Right lobe of liver (tissue), 6 donors: Measurements from ENCODE around the gene DELE1. TPM values are rescaled to one million over a fixed set of nuclear protein-coding genes. Genes with fewer than 3 reads are reported as not detected.

Source experiments
- ATAC-seq, 4 donors: fragments of 200-7000 bp; cut with Tn5 transposase; one replicate each; pipeline ENCODE4 v1.9.1; 2020; ENCODE audit warnings: mild to moderate bottlenecking in 4 of 4, moderate library complexity in 4 of 4
- DNase-seq, 3 donors: peaks; one replicate each; pipeline ENCODE4 v3.0.0-alpha.2; 2020
- H3K27ac ChIP-seq, 3 donors: fragments of 200-600 bp; one replicate each; pipeline ENCODE4 v1.8.0; 2022
- H3K27me3 ChIP-seq, 2 donors: fragments of 200-600 bp; one replicate each; pipeline ENCODE4 v1.8.0; 2022
- H3K36me3 ChIP-seq, 4 donors: fragments of 200-600 bp; sonication (generic) in 1 of 4; one replicate each; pipeline versions ENCODE4 v1.5.1 to v1.8.0; 2017 to 2022; ENCODE audit warnings: control low read depth in 1 of 4
- H3K4me1 ChIP-seq, 4 donors: fragments of 200-600 bp; sonication (generic) in 1 of 4; one replicate each; pipeline versions ENCODE4 v1.5.1 to v1.8.0; 2017 to 2022; ENCODE audit warnings: control low read depth in 1 of 4
- H3K4me3 ChIP-seq, 3 donors: fragments of 200-600 bp; one replicate each; pipeline ENCODE4 v1.8.0; 2022
- H3K9me3 ChIP-seq, 4 donors: fragments of 200-600 bp; sonication (generic) in 1 of 4; one replicate each; pipeline versions ENCODE4 v1.5.1 to v1.8.0; 2017 to 2022; ENCODE audit warnings: control low read depth in 1 of 4
- POLR2A ChIP-seq: fragments of 450-650 bp; IDR thresholded peaks from one replicate; pipeline ENCODE4 v1.6.1; 2017; ENCODE audit warnings: antibody characterized with exemption, mild to moderate bottlenecking
- WGBS: methylation state at CpG from one replicate; pipeline ENCODE4 v1.1.6; 2018; ENCODE audit warnings: low coverage, low lambda C conversion rate; ENCODE audit not compliant: insufficient coverage; ENCODE audit errors: missing lambda C conversion rate; 5-methylcytosine and 5-hydroxymethylcytosine counted together
- intact Hi-C, 2 donors: fragments of 100-400 bp; cut with DNase I; formaldehyde crosslinking; loops; one replicate each; pipeline versions ENCODE4 v1.11.2 to v1.14.1; 2022
- total RNA-seq, 6 experiments: library from RNA; depleted of rRNA in 2 of 6; stranded (reverse); fragments of >200 nt in 2 of 6; fragmentation: NEBNext Ultra II Directional in 3 of 6; extraction: Animal tissue kit (Norgen Biotek cat#: 25700) in 3 of 6; gene quantifications; one replicate each; pipeline versions ENCODE4 v1.1.0 to v1.2.4, GENCODE V29; 2016 to 2023
- TF ChIP-seq, protein P1 (sequence below), 4 donors: fragments of 200-600 bp in 3 of 4; fragments of 450-650 bp in 1 of 4; IDR thresholded peaks; one replicate each; pipeline versions ENCODE4 v1.5.1 to v1.8.0; 2016 to 2022; ENCODE audit warnings: antibody characterized with exemption in 4 of 4, mild to moderate bottlenecking in 2 of 4
- donor health status: DM: no; HTN: yes; CAD: no.
- donor health status: DM: no; HTN: no; CAD: no.
- donor health status: DM: no; HTN: no; CAD: no.
- donor health status: DM: no; HTN: yes; CAD: no.
- donor health status: DM: no; HTN: yes; CAD: no.

The DELE1 gene
- total RNA-seq, 6 experiments from 2014 or later, result 39.4 to 57.9 (median 43.8) TPM

DNA sequence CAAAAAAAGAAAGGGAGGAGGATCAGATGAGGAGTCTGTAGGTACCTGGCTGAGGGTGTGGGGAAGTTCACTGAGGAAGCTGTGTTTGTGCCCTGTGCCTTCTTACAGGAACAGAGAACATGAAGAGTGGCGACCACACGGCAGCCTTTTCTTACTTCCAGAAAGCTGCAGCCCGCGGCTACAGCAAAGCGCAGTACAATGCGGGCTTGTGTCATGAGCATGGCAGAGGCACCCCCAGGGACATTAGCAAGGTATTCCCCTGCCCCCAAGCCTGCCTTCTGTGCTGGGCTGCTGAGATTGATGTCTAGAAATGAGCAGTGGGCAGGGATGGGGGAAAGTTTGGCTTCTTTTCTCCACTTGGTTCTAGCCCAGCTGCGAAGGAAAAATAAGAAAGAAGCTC lies 9.5 kb downstream of the DELE1 start:
- H3K4me3 ChIP-seq, result no peak overlapping the region
- WGBS, result 95% methylated on average over 3 of the region's 7 CpGs
- no peaks in the 10 kb centered on the region for H3K9me3 ChIP-seq
- DNase-seq (no peak), ATAC-seq (no peak)
- intact Hi-C loops, result no loop called here
- peaks cover 8 to 90% (median 38%) of the 10 kb centered on the region in 4 donors for H3K36me3 ChIP-seq
- H3K27me3 ChIP-seq, result no peaks in the 10 kb centered on the region
- TF ChIP-seq, protein P1, sequence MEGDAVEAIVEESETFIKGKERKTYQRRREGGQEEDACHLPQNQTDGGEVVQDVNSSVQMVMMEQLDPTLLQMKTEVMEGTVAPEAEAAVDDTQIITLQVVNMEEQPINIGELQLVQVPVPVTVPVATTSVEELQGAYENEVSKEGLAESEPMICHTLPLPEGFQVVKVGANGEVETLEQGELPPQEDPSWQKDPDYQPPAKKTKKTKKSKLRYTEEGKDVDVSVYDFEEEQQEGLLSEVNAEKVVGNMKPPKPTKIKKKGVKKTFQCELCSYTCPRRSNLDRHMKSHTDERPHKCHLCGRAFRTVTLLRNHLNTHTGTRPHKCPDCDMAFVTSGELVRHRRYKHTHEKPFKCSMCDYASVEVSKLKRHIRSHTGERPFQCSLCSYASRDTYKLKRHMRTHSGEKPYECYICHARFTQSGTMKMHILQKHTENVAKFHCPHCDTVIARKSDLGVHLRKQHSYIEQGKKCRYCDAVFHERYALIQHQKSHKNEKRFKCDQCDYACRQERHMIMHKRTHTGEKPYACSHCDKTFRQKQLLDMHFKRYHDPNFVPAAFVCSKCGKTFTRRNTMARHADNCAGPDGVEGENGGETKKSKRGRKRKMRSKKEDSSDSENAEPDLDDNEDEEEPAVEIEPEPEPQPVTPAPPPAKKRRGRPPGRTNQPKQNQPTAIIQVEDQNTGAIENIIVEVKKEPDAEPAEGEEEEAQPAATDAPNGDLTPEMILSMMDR (IDR thresholded peaks at IDR 0.05), result no peak
- no peak for TF ChIP-seq POLR2A
- no peaks in the 10 kb centered on the region for H3K4me1 ChIP-seq
- H3K27ac ChIP-seq, result no peak overlapping the region

DNA sequence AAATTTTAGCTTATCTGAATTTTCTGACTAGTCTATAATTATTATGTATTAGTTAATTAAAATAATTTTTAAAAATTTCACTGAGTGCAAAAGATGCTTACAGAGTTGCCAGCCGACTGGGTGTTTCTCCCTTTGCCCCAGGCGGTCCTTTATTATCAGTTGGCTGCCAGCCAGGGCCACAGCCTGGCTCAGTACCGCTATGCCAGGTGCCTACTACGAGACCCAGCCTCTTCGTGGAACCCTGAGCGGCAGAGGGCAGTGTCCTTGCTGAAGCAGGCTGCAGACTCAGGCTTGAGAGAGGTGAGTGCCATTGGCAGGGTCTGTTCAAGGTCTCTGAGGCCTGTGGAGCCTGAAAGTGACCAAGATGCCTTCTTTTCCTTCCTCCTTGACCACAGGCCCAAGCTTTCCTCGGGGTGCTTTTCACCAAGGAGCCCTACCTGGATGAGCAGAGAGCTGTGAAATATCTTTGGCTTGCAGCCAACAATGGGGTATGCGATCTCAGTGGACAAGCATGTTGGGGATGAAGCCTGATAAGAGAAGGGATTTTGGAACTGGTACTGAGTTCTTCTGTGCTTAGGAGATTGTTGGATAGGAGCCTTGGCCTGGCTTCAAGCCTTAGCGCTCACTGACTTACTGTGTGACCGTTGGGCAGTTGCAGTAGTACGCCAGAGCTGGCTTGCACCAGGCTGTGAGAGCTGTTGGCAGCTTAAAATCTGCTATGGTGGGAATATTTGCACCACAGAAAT lies 10.6 kb downstream of the DELE1 start:
- Histone ChIP-seq H3K9me3 (no peaks in the 10 kb centered on the region), H3K27ac (no peak overlapping the region), H3K36me3 (peaks cover 3 to 90% (median 37%) of the 10 kb centered on the region in 4 donors), H3K27me3 (no peaks in the 10 kb centered on the region), H3K4me3 (no peak overlapping the region), H3K4me1 (no peaks in the 10 kb centered on the region)
- 33% methylated on average over 5 of the region's 11 CpGs for WGBS
- intact Hi-C loops, result no loop called here
- DNase-seq (peak; percentile 74 to 84 (median 81)), ATAC-seq (peak; percentile 77 to 94 (median 85))
- TF ChIP-seq, protein P1 (IDR thresholded peaks at IDR 0.05), result peak in 2 of 4 donors; percentile 18 to 33
- TF ChIP-seq POLR2A, result no peak

DNA sequence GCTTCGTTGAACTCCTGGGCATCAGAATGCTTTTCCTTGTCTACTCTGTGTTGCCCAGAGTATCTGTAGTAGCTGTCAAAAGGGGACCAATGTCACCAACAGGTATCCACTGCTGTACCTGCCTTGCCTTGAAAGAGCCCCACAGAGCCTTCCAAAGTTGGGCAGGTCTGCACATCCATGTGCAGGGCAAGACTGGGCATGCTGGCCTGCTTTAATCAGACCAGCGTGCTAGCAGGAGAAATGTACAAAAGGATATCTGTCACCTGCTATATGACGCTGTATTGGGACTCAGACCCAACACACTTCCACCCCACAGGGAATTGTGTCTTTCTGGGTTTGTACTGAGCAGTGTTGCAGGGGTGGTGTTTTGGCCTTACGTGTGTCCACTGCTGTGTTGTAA lies 11.9 kb downstream of the DELE1 start:
- no peak for ATAC-seq
- TF ChIP-seq, protein P1 (IDR thresholded peaks at IDR 0.05), result no peak
- TF ChIP-seq POLR2A, result no peak
- Histone ChIP-seq H3K4me3 (no peak overlapping the region), H3K9me3 (no peaks in the 10 kb centered on the region), H3K4me1 (no peaks in the 10 kb centered on the region), H3K36me3 (peaks cover 3 to 82% (median 29%) of the 10 kb centered on the region in 4 donors), H3K27ac (no peak overlapping the region), H3K27me3 (no peaks in the 10 kb centered on the region)
- DNase-seq, result no peak
- WGBS, result 90% methylated on average over 3 of the region's 4 CpGs
- intact Hi-C loops, result no loop called here

DNA sequence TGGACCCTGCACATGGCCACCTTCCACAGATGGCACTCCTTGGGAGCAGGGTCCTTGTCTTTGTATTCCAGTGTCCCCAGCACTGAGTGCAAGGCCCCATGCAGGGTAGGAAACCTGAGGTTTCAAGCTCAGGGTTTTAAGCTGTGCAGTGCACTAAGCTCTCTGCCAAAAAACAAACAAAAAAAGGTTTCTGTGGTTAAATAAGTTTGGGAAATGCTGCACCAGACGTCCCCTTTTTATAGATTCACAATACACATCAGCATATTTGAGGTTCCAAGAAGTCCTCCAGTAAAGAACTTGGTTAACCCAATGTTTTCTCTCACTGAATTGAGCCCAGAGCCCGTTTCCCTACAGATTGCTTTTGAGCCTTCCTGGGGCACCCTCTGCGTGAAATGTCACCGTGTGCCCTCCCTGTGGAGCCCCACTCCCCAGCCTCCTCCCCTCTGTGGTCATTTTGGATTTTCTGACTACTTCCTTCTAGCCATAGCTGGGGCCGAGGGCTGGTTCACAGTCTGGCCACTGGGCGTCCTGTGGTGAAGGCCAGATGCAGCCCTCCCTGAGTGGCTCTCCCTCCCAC lies 17.1 kb downstream of the DELE1 start:
- peaks cover 0 to 14% (median 5%) of the 10 kb centered on the region in 4 donors for H3K4me1 ChIP-seq
- WGBS, result 47% methylated on average over 3 of the region's 6 CpGs
- H3K27me3 ChIP-seq, result no peaks in the 10 kb centered on the region
- DNase-seq, result no peak
- H3K9me3 ChIP-seq, result no peaks in the 10 kb centered on the region
- no peak overlapping the region for H3K27ac ChIP-seq
- H3K36me3 ChIP-seq, result peaks cover 2 to 36% (median 12%) of the 10 kb centered on the region in 4 donors
- intact Hi-C loops, result no loop called here
- peak; percentile 29 to 36 (median 31) for ATAC-seq
- TF ChIP-seq, protein P1 (IDR thresholded peaks at IDR 0.05), result no peak
- TF ChIP-seq POLR2A, result no peak
- no peak overlapping the region for H3K4me3 ChIP-seq
